HEK293 (cell line): ENCODE results near the gene TCEAL8.
"Not testable (repeated sequence)": the region's sequence is repeated elsewhere in the genome, so short reads cannot be mapped to it uniquely, and the experiment has no call there.

Experiments used
- CTCF ChIA-PET: fragments of 350-600 bp; formaldehyde crosslinking; extraction: SDS; loops from one replicate; lab custom pipeline; 2021; ENCODE audit warnings: antibody characterized with exemption; lab: Yijun Ruan, JAX
- POLR2A ChIA-PET: fragments of 300-600 bp; formaldehyde crosslinking; extraction: SDS; loops from one replicate; lab custom pipeline; 2020; ENCODE audit warnings: antibody characterized with exemption, inconsistent platforms; lab: Yijun Ruan, JAX
- H3K27ac ChIP-seq: fragments of 200-500 bp; sonication (Bioruptor generic); 2 replicates; pipeline ENCODE4 v1.5.1; 2014; ENCODE audit warnings: low read depth, low read length, control low read depth, inconsistent platforms; ENCODE audit errors: extremely low read depth
- H3K36me3 ChIP-seq, 2 experiments: fragments of 200-500 bp in 1 of 2; sonication (Bioruptor generic) in 1 of 2; 1 replicate in 1 of 2; 2 replicates in 1 of 2; pipeline ENCODE4 v1.5.1; 2014 to 2017; ENCODE audit warnings: inconsistent platforms in 2 of 2, low read length in 2 of 2; ENCODE audit not compliant: control insufficient read depth in 2 of 2, insufficient read depth in 1 of 2
- H3K4me1 ChIP-seq: fragments of 200-500 bp; sonication (Bioruptor generic); 2 replicates; pipeline ENCODE4 v1.5.1; 2014; ENCODE audit warnings: mild to moderate bottlenecking, low read length, inconsistent platforms; ENCODE audit not compliant: control insufficient read depth, insufficient read depth
- H3K4me3 ChIP-seq: 2 replicates; pipeline ENCODE4 v1.5.1; 2011; ENCODE audit warnings: low read depth, mild to moderate bottlenecking, control low read depth, low read length, moderate library complexity
- H3K9me3 ChIP-seq: fragments of 200-500 bp; sonication (Bioruptor generic); 2 replicates; pipeline ENCODE4 v1.5.1; 2014; ENCODE audit warnings: low read depth, low read length, inconsistent platforms; ENCODE audit not compliant: control insufficient read depth, insufficient read depth
- GLIS1 ChIP-seq: fragments of 450-650 bp; formaldehyde crosslinking; IDR thresholded peaks from 2 replicates; pipeline ENCODE4 v1.5.1; 2016; ENCODE audit warnings: missing biosample characterization, missing genetic modification characterization
- HOXD13 ChIP-seq: sonication (generic); formaldehyde crosslinking; IDR thresholded peaks from 2 replicates; pipeline ENCODE4 v1.8.0; 2022; ENCODE audit warnings: missing genetic modification reagents, borderline replicate concordance
- KLF1 ChIP-seq: fragments of 450-650 bp; formaldehyde crosslinking; IDR thresholded peaks from 2 replicates; pipeline ENCODE4 v1.5.1; 2016; ENCODE audit warnings: missing biosample characterization, missing genetic modification characterization
- SCRT1 ChIP-seq: fragments of 450-650 bp; formaldehyde crosslinking; IDR thresholded peaks from 2 replicates; pipeline ENCODE4 v1.5.1; 2016; ENCODE audit warnings: missing biosample characterization, missing genetic modification characterization, borderline replicate concordance
- SCRT2 ChIP-seq: fragments of 450-650 bp; formaldehyde crosslinking; IDR thresholded peaks from 2 replicates; pipeline ENCODE4 v1.5.1; 2016; ENCODE audit warnings: missing biosample characterization, missing genetic modification characterization
- YY1 ChIP-seq: fragments of 450-650 bp; formaldehyde crosslinking; IDR thresholded peaks from 2 replicates; pipeline ENCODE4 v1.5.1; 2018; ENCODE audit warnings: missing biosample characterization, missing genetic modification characterization
- ZNF211 ChIP-seq: fragments of 450-650 bp; formaldehyde crosslinking; IDR thresholded peaks from 2 replicates; pipeline ENCODE4 v1.5.1; 2016; ENCODE audit warnings: low read depth, missing biosample characterization, missing genetic modification characterization
- ZNF341 ChIP-seq: fragments of 450-650 bp; formaldehyde crosslinking; IDR thresholded peaks from 2 replicates; pipeline ENCODE4; 2016; ENCODE audit warnings: low read depth, missing biosample characterization, missing genetic modification characterization
- ZNF660 ChIP-seq: fragments of 450-650 bp; IDR thresholded peaks from 2 replicates; pipeline ENCODE4 v1.5.1; 2018; ENCODE audit warnings: missing biosample characterization, mild to moderate bottlenecking, missing genetic modification characterization
- TF ChIP-seq, protein P1 (sequence below): fragments of 450-650 bp; formaldehyde crosslinking; IDR thresholded peaks from 2 replicates; pipeline ENCODE4 v1.5.1; 2016; ENCODE audit warnings: missing biosample characterization, missing genetic modification characterization, low read depth
- TF ChIP-seq, protein P2 (sequence below): fragments of 450-650 bp; formaldehyde crosslinking; IDR thresholded peaks from 2 replicates; pipeline ENCODE4 v1.5.1; 2017; ENCODE audit warnings: missing biosample characterization, missing genetic modification characterization
- TF ChIP-seq, protein P3 (sequence below): fragments of 450-650 bp; formaldehyde crosslinking; IDR thresholded peaks from 2 replicates; pipeline ENCODE4 v1.5.1; 2017; ENCODE audit warnings: missing biosample characterization, missing genetic modification characterization

The TCEAL8 gene

DNA sequence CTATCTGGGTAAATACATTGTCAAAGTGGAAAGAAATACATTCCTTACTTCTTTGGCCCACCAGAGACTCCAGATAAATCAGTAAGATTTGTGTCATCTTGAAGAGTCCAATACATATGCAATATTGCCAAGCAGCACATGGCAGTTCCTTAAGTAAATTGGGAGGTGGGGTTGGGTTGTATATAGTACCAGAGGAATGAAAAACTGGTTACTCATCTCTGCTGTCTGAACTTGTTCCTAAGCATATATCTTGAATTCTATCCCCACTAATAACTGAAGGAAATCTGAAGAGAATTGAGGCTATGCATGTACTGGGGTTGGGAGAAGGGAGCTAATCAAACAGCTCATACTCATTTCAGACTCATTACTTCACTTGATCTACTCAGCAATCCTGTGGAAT lies 14.8 kb downstream of the TCEAL8 start (continued):
- no peak for TF ChIP-seq KLF1 (tag by site-specific recombination)
- TF ChIP-seq, protein P1, sequence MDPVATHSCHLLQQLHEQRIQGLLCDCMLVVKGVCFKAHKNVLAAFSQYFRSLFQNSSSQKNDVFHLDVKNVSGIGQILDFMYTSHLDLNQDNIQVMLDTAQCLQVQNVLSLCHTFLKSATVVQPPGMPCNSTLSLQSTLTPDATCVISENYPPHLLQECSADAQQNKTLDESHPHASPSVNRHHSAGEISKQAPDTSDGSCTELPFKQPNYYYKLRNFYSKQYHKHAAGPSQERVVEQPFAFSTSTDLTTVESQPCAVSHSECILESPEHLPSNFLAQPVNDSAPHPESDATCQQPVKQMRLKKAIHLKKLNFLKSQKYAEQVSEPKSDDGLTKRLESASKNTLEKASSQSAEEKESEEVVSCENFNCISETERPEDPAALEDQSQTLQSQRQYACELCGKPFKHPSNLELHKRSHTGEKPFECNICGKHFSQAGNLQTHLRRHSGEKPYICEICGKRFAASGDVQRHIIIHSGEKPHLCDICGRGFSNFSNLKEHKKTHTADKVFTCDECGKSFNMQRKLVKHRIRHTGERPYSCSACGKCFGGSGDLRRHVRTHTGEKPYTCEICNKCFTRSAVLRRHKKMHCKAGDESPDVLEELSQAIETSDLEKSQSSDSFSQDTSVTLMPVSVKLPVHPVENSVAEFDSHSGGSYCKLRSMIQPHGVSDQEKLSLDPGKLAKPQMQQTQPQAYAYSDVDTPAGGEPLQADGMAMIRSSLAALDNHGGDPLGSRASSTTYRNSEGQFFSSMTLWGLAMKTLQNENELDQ (tag by site-specific recombination) = no peak

DNA sequence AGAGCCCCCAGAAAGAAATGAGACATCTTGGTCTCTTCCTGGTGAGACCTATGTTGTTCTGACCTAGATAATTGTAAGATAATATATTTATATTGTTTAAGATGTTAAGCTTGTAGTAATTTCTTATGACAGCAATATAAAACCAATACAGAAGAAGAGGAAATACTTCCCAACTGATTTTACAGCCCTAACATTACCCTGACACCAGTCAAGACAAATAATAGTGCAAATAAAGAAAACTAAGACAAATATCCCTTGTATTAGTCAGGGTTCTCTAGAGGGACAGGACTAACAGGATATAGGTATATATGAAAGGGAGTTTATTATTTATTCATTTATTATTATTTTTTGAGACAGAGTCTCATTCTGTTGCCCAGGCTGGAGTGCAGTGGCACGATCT lies 18.7 kb downstream of the TCEAL8 start:
- Histone ChIP-seq H3K9me3 (no peaks in the 10 kb centered on the region), H3K4me1 (no peaks in the 10 kb centered on the region), H3K4me3 (no peak overlapping the region), H3K27ac (no peak overlapping the region), H3K36me3 (no peaks in the 10 kb centered on the region)
- ChIA-PET POLR2A (no interaction called here), CTCF (interaction anchor here (0.7 to 1.1 kb wide), 3 partner anchors 23 to 48 kb away, joined by 3 read pairs; no protein-coding TSS in a partner anchor)
- no peak for TF ChIP-seq HOXD13 (CRISPR knock-in tag)
- TF ChIP-seq YY1 = no peak
- TF ChIP-seq ZNF660 (tag by site-specific recombination) = no peak
- TF ChIP-seq, all 188 proteins: peak for 0

DNA sequence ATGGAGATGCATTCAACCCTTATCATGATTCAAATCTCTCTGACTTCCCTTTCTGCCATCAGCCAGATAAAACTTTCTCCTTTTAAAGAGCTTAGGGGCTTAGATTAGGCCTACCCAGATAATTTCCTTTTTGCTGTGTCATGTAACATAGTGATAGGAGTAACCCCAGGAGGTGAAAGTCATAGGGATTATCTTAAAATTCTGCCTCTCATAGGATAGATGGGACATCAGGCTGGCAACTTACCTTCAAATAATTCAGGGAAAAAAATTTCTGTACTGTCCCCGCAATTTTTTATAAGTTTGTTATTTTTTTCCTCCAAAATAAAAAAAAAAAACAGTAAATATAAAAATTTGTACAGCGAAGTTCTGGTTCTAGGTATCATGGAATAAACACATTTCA lies 19.3 kb downstream of the TCEAL8 start:
- H3K27ac ChIP-seq, H3K9me3 ChIP-seq, H3K36me3 ChIP-seq, H3K4me1 ChIP-seq, H3K4me3 ChIP-seq, POLR2A ChIA-PET: not testable (repeated sequence)
- CTCF ChIA-PET = interaction anchor here (0.7 to 1.0 kb wide), 2 partner anchors 24 kb away, joined by 3 read pairs; no protein-coding TSS in a partner anchor

DNA sequence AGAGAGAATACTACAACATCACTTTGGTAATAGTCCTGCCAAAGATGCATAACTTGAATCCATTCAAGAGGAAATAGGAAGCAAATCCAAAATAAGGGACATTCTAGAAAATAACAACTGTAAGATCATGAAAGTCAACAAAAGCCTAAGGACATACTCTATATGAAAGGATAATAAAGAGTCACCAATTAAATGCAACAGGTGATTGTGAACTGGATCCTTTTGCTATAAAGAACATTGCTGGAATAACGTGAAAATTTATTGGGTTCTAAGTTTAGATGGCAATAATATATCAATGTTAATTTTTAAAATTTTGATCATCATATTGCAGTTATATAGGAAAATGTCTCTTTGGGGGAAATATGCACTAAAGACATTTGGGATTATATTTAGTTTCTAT lies 20.1 kb downstream of the TCEAL8 start:
- ChIA-PET CTCF (no interaction called here), POLR2A (no interaction called here)
- Histone ChIP-seq H3K4me3 (no peak overlapping the region), H3K27ac (no peak overlapping the region), H3K4me1 (no peaks in the 10 kb centered on the region), H3K9me3 (no peaks in the 10 kb centered on the region), H3K36me3 (no peaks in the 10 kb centered on the region)
- peak; percentile 76 for TF ChIP-seq SCRT2 (tag by site-specific recombination)
- peak; percentile 61; the same call in 1 of the 2 replicates for TF ChIP-seq SCRT1 (tag by site-specific recombination)
- TF ChIP-seq GLIS1 = no peak

DNA sequence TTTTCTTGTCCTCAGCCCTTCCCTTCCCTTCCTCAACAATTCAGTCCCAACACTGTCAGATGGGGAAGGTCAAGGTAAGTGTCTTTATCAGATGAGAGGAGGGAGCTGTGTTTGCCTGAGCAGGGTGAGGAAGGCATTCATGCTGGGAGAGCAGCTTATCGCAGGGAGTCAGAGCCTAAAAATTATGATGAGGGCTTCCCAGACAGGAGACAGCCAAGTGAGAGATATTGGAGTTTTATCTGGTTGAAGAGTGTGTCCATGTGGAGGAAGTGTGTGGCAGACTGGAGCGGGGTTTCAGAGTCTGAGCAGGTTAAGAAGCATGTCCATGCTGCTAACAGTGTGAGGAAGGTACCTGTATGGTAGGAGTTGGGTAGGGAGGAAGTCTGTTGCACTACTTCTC lies 21.7 kb downstream of the TCEAL8 start:
- no peaks in the 10 kb centered on the region for H3K36me3 ChIP-seq
- CTCF ChIA-PET = interaction anchor here (0.6 kb wide), 1 partner anchor 72 kb away, joined by 3 read pairs; no protein-coding TSS in a partner anchor
- H3K27ac ChIP-seq = no peak overlapping the region
- TF ChIP-seq ZNF211 (tag by site-specific recombination) (no peak), ZNF341 (tag by site-specific recombination) (no peak)
- TF ChIP-seq, protein P2, sequence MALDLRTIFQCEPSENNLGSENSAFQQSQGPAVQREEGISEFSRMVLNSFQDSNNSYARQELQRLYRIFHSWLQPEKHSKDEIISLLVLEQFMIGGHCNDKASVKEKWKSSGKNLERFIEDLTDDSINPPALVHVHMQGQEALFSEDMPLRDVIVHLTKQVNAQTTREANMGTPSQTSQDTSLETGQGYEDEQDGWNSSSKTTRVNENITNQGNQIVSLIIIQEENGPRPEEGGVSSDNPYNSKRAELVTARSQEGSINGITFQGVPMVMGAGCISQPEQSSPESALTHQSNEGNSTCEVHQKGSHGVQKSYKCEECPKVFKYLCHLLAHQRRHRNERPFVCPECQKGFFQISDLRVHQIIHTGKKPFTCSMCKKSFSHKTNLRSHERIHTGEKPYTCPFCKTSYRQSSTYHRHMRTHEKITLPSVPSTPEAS (tag by site-specific recombination) = no peak
- TF ChIP-seq, protein P3, sequence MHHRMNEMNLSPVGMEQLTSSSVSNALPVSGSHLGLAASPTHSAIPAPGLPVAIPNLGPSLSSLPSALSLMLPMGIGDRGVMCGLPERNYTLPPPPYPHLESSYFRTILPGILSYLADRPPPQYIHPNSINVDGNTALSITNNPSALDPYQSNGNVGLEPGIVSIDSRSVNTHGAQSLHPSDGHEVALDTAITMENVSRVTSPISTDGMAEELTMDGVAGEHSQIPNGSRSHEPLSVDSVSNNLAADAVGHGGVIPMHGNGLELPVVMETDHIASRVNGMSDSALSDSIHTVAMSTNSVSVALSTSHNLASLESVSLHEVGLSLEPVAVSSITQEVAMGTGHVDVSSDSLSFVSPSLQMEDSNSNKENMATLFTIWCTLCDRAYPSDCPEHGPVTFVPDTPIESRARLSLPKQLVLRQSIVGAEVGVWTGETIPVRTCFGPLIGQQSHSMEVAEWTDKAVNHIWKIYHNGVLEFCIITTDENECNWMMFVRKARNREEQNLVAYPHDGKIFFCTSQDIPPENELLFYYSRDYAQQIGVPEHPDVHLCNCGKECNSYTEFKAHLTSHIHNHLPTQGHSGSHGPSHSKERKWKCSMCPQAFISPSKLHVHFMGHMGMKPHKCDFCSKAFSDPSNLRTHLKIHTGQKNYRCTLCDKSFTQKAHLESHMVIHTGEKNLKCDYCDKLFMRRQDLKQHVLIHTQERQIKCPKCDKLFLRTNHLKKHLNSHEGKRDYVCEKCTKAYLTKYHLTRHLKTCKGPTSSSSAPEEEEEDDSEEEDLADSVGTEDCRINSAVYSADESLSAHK (tag by site-specific recombination) = no peak
- TF ChIP-seq, all 188 proteins: peak for 0
- Histone ChIP-seq H3K9me3 (no peaks in the 10 kb centered on the region), H3K4me1 (no peaks in the 10 kb centered on the region), H3K4me3 (no peak overlapping the region)
- POLR2A ChIA-PET = no interaction called here
